Measurements from ENCODE around the gene LTK. TPM values are rescaled to one million over a fixed set of nuclear protein-coding genes. Genes with fewer than 3 reads are reported as not detected.
"Not testable (repeated sequence)": the region's sequence is repeated elsewhere in the genome, so short reads cannot be mapped to it uniquely, and the experiment has no call there.

LTK gene
- polyA plus RNA-seq, 10 donors: 6.4 to 14.2 (median 8.6) TPM

DNA sequence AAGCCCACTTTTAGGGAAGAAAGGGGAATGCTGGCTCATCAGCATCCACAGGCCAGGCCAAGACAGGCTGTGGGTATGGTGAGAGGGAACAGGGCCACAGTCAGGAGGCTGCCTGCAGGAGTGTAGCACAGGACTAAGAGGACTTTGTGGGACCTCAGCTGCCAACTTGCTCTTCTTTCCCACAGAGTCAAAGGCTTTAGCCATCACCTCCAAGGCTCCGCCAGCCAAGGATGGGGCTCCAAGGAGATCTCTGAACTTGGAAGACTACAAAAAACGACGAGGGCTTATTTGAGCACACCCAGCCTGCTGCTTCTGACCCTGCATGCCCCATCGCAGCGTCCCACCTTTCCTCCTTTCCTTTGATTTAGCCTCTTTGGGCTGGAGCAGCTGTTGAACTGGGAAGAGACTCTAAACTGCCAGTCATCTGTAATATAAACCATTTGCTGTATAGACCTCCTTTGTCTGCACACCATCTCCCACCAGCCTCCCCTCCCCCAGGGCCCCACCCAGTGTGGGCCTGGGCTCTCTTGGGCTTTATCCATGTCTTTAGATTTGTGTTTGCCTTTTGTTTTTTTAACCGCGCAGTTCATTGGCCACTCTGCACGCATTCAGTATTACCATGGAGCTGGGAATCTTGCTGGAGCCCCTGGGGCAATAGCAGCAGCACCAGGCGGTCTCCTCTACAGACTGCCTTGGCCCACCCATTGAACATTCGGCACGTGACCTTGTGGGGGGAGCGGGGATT is 33.1 kb downstream of the LTK start:
- no peak for DNase-seq

DNA sequence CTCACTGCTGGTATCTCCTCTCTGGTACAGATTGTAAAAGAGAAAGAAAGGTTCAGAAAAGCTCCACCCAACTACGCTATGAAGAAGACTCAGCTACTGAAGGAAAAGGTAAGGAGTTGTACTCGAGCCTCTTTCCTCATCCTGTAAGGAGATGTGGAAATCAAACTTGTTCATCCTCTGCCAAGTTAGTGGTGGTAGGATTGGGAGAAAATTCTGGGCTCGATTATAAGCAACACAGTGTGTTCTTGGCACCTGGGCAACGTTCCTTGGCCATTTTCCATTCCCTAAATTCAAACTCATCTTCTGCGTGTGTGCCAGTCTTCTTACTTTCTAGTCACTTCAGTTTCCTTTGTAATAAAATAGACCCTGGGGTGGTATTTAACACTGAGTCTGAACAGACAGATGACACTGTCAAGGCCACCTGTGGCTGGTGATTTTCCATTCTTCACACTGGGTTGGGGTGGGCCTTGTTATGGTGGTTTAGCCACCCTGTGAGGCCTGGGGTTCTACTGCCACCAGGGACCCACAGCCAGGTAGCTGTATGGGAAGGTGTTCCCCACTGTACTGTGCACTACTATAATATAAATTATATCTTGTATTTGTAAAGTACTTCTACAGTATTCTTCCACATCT is 37.1 kb downstream of the LTK start:
- DNase-seq: no peak

DNA sequence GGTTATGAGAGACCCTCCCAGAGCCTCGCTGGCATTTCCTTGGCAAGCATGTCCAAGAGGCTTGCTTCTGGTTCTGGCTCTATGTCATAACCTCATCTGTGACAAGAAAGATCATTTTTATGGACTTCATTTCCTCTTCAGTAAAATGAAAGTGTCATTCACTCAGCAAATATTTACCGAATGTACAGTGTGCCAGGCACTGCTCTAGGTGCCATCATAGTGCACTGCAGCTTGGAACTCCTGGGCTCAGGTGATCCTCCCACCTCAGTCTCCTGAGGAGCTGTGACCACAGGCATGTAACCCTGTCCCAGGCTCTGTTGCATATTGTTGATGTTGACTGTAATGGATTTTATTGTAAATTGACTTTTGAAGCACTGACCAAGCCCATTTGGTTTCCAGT is 38.7 kb downstream of the LTK start:
- DNase-seq: no peak

- no peak for DNase-seq
Observed at GRCh38 chr15:41474436-41474835, 39.2 kb downstream of the LTK start.

DNA sequence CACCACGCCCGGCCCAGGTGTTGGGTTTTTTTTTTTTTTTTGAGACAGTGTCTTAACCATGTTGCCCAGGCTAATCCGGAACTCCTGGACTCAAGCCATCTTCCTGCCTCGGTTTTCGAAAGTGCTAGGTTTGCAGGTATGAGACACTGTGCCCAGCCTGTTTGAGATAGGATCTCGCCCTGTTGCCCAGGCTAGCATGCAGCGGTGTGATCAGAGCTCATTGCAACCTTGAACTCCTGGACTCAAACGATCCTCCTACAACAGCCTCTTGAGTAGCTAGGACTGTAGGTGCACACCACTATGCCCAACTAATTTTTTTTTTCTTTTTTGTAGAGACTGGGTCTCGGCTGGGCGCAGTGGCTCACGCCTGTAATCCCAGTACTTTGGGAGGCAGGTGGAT is 40.2 kb downstream of the LTK start:
- DNase-seq: no peak

DNA sequence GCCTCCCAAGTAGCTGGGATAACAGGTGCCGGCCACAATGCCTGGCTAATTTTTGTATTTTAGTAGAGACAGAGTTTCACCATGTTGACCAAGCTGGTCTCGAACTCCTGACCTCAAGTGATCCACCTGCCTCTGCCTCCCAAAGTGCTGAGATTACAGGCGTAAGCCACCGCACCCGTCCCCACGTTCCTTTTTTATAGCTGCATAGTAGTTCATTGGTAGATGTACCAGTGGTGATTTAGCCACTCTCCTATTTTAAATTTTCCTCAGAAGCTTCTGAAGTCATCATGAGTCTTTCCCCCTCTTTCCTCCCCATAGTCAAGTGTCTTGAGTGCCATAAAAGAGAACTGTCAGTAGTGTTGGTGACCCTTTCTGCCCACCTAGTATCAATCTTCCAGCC is 44.0 kb downstream of the LTK start:
- DNase-seq: not testable (repeated sequence)

GRCh38 chr15:41466711-41467110 is 46.9 kb downstream of the LTK start:
- no peak for DNase-seq

DNA sequence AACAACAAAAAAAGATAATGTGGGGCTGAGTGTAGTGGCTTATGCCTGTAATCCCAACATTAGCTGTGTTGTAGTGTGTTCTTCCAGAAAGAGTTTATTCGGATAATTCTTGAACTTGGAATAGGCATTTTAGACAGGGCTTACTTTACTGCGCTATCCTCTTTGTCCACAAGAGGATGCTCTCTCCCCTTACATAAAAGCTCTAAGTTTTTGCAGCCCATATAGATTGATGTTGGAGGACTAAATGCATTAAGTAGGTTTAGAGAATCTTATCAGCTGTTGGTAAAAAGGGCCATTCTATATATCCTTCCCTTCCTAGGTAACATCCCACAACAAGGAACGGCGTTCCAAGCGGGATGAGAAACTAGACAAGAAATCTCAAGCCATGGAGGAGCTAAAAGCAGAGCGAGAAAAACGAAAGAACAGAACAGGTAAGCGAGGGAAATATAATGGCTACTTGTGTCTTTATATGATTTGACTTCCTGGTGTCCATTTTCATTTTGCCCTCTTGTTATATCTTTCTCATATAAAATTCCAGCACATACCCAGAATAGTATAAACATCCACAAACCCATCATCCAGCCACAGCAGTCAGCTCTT is 47.7 kb downstream of the LTK start:
- DNase-seq: peak; percentile 30 to 67 (median 36)

GRCh38 chr15:41464889-41465580 is 48.6 kb downstream of the LTK start:
- DNase-seq: no peak

- DNase-seq: no peak
Observed at GRCh38 chr15:41462084-41462795, 51.4 kb downstream of the LTK start.

Other genes with a start within 250 kb of the LTK start
- 1 to 10 TPM; 3.1 to 6.7 (median 4.0) TPM for gene OIP5, start 181.2 kb downstream of the LTK start, polyA plus RNA-seq (ENCODE audit: insufficient read length in 10 of 10)
- 10 to 100 TPM; 26.1 to 65.9 (median 39.5) TPM for gene NUSAP1, start 180.9 kb downstream of the LTK start, polyA plus RNA-seq (ENCODE audit: insufficient read length in 10 of 10)
- 10 to 100 TPM; 17.0 to 21.2 (median 18.8) TPM for gene NDUFAF1, start 111.3 kb downstream of the LTK start, polyA plus RNA-seq (ENCODE audit: insufficient read length in 10 of 10)
- 10 to 100 TPM; 35.9 to 58.2 (median 44.5) TPM for gene RTF1, start 96.7 kb downstream of the LTK start, polyA plus RNA-seq (ENCODE audit: insufficient read length in 10 of 10)
- gene ITPKA, start 20.0 kb downstream of the LTK start, polyA plus RNA-seq (ENCODE audit: insufficient read length in 10 of 10): under 1 TPM in 7 of 10 donors, not detected in 3; 0.32 to 0.94 (median 0.53) TPM
- gene RPAP1, start 30.4 kb upstream of the LTK start, polyA plus RNA-seq (ENCODE audit: insufficient read length in 10 of 10): 10 to 100 TPM; 16.6 to 29.4 (median 22.2) TPM
- gene TYRO3, start 45.4 kb upstream of the LTK start, polyA plus RNA-seq (ENCODE audit: insufficient read length in 10 of 10): 10 to 100 TPM; 17.2 to 34.4 (median 19.8) TPM
- 10 to 100 TPM; 17.4 to 26.6 (median 21.9) TPM for gene MGA, start 146.6 kb upstream of the LTK start, polyA plus RNA-seq (ENCODE audit: insufficient read length in 10 of 10)